Dedifferentiated amniotic fluid mesenchymal stem cell (primary cell): ENCODE measurements around the gene TMEM51.

ENCODE experiments used
- DNase-seq: peaks from one replicate; pipeline ENCODE4 v3.0.0-alpha.2; 2016; ENCODE audit errors: extremely low spot score

Gene TMEM51

GRCh38 chr1:15218287-15219279 lies 65.0 kb downstream of the TMEM51 start:
- DNase-seq, result no peak

GRCh38 chr1:15219280-15220023 lies 65.9 kb downstream of the TMEM51 start:
- no peak for DNase-seq

DNA sequence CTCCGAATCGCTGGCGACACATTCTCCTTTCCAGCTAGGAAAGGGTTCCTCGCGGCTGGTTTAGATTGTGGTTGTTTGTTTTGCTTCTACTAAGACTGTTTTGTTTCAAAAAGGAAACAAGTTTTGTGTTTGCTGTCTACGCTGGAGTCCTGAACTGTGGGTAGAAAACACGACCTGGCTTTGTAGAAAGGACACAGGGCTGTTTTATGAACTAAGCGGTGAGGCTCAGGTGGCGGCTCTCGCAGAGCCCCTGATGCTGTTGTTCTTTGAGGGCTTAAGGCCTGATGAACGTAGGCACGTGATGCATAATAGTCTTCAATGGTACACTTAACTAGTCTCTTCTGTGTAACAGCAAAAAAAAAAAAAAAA lies 66.5 kb downstream of the TMEM51 start:
- no peak for DNase-seq

DNA sequence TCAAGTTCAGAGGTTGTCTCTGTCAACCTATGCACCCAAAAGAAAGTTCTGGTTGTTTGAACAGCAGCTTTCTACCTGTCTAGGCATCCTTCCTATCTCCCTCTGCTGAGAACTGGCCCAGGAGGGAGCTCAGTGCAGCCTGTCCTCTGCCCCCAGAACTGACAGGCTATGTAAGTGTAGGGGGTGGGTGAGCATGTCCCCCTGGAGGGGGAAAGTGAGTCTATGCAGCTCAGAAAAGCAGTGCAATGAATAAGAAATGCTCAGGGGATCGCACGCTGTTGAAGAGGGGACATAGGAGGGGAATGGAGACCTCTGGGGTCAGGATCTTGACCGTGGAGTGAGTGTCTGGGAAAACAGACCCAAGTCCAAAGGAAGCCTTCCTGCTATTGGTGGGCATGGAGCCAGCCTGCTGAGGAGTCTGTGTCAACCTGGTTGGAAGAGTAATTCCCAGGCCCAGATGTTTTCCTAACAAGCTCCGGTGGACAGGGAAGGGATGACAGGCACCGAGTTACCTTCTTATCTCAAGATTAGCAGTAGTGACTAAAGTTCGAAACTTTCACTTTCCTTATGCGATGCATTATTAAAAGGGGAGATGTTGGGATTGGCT lies 67.4 kb downstream of the TMEM51 start:
- no peak for DNase-seq

DNA sequence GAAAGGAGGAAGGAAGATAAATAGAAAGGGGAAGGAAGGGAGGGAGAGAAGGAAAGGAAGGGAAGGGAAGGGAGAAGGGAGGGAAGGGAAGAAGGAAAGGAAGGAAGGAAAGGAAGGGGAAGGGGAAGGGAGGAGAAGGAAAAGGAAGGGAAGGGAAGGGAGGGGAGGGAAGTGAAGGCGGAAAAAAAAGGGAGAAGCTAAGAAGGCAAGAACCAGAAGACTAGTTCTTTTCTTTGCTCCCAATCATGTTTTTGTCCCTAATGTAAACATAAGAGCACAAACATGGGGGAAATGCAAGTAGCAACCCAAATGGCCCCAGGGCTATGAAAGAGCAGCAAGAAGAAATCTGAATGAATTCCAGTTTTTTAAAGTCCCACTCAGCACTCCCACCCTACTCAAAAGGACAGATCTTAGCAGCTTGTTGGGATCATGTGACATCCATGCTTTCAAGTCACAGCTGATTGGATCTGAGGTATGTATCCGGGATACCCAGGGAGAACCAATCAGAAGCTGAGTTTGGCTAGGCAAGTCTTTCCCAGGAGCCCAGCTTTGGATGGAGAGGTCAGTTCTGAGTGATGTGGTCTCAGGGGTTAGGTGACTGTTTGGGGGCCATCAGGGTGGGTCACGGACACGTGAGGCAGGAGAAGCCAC lies 69.2 kb downstream of the TMEM51 start:
- no peak for DNase-seq

DNA sequence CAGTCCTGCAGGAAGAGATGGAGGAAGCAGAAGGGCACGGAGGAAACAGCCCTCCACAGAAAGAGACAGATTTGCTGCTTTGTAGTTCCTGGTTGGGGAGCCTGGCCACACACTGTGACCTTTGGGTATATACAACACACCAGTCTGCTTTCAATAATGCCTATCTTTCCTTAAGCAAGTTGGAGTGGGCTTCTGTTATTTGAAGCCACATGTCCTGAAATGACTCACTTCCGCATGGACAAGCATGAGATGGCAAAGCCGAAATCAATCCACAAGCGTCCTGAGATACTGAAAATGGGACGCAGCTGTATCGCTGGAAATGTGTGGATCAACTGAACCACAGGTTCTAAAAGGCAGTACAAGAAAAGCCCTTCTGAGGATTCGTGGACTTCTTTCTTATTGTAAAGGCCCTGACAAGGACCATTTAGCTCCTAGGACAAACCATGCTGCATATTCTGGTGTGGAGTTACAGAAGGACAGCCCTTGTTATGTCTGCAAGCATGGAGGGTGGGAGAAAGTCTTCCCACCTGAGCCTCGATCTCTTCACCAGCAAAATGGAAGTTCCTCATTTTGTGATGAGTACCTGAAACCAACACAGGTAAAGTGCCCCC lies 70.8 kb downstream of the TMEM51 start:
- no peak for DNase-seq

DNA sequence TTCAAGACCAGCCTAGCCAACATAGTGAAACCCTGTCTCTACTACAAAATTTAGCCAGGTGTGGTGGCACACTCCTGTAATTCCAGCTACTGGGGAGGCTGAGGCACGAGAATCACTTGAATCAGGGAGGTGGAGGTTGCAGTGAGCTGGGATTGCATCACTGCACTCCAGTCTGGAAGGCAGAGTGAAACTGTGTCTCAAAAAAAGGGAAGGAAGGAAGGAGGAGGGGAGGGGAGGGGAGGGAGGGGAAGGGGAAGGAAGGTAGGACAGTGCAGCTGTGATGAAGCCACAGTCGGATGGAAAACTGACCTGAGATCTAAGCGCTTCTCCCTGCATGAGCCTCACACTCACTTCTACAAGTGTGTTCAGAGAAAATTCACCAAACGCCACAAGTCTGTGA lies 71.4 kb downstream of the TMEM51 start:
- no peak for DNase-seq

GRCh38 chr1:15225461-15225860 lies 71.9 kb downstream of the TMEM51 start:
- DNase-seq, result no peak

DNA sequence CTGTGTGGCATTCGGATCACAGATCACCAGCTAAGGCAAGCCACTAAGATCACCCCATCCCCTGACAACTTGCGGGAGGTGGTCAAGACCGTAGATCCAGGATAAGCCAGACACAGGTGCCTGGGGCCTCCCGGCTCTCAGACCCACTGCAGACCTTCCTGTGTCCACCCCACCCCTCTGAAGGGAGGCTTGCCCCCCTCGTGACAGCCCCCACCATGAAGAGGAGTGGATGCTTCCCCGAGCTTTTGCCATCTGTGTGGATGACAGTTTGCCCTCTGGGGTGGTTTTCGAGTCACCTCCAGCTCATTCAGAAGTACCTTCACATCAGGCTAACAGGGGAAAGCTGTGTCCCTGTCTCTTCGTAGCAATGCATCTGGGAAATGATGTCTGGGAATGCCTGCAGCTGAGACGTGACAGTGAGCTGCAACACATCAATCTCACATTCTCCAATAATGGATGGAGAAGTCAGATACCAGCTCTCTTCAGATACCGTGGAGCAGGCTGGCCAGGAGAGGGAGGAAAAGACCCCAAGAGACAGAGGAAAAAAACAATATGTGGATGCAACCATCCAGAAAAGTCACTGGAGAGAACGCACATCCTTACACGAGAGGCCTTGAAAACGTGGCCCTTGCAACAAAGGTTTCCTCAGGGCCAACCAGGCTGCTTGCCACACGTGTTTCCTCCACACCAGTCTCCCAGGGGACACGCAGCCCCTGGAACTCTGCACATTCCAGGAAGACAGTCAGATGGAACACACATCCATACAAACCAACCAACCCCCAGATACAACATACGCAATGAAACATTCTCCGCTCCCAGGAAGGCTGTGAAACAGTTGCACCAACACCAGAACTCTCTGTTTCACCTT lies 73.1 kb downstream of the TMEM51 start:
- no peak for DNase-seq

DNA sequence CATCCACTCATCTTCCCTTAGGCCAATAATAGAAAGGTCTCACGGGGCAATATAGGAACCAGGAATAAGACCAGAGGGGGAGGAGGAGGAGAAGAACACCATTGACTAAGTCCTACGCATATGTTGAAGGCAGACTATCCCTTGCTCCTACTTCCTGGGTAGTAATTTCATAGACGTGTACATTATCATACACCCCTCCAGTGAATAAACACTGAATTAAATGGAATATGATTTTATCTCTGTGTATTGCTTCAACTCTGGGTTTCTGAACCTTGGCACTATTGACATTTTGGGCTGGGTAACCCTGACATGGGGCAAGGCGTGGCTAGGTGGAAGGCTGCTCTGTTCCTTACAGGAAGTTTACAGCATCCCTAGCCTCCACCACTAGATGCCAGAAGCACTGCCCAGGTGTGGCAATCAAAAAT lies 76.2 kb downstream of the TMEM51 start:
- DNase-seq, result no peak

GRCh38 chr1:15231714-15232201 lies 78.2 kb downstream of the TMEM51 start:
- no peak for DNase-seq

DNA sequence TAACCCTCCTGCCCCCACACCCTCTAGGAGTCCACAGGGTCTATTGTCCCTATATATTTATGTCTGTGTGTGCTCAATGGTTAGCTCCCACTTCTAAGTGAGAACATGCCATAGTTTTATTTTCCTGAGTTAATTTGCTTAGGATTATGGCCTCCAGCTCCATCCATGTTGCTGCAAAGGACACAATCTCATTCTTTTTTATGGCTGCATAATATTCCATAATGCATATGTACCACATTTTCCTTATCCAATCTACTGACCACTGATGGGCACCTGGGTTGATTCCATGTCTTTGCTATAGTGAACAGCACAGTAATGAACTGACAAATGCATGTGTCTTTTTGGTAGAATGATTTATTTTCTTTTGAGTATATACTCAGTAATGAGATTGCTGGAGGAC lies 80.1 kb downstream of the TMEM51 start:
- DNase-seq, result no peak

GRCh38 chr1:15236321-15236721 lies 82.8 kb downstream of the TMEM51 start:
- DNase-seq, result no peak

- no peak for DNase-seq
Observed at GRCh38 chr1:15236746-15237145, 83.2 kb downstream of the TMEM51 start.

DNA sequence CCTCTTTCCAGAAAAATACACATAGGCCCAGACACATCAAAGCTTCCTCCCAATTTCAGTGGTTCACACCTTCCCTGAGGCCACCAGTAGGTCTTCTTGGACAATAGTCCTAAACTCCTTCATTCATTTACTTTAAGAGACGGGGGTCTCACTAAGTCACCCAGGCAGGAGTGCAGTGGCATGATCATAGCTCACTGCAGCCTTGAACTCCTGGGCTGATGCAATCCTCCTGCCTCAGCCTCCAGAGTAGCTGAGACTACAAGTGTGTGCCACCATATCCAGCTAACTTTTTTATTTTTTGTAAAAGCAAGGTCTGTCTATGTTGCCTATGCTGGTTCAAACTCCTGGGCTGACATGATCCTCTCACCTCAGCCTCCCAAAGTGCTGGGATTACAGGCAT lies 85.2 kb downstream of the TMEM51 start:
- DNase-seq, result no peak

GRCh38 chr1:15242766-15243165 lies 89.2 kb downstream of the TMEM51 start:
- no peak for DNase-seq

DNA sequence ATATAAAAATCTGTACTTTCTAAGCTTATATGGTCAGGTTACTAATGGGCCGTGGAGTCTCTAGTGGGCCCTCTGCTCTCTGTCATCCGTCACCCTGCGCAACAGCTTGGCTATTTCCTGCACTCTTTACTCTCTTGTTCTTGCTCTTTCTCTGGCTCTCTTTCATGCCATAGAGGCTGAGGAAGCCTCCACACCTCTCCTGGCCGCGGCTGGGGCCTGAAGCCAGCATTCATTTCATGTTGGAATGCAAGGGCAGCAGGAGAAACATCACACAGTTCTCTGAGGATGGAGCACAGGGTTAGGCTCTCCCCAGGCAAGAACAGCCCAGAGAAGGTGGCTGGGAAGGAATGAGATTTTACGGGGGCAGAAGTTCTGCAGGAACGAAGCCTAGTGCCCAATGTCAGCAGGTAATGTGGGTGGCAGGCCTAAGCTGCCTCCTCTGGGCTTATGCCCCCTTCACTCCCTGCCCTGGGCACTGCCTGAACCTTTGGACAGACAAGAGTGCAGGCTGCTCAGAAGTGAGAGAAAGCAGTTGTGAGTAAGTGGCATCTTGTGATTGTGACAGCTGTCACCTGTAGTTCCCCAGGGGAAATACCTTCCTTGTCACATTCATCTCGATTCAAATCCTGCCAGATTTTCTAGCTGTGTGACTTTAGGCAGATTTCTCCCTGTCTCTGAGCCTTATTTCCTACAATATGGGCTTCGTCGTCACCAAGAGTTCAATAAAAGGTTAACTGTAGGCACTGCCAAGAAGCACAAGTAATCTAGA lies 89.9 kb downstream of the TMEM51 start:
- DNase-seq, result no peak

DNA sequence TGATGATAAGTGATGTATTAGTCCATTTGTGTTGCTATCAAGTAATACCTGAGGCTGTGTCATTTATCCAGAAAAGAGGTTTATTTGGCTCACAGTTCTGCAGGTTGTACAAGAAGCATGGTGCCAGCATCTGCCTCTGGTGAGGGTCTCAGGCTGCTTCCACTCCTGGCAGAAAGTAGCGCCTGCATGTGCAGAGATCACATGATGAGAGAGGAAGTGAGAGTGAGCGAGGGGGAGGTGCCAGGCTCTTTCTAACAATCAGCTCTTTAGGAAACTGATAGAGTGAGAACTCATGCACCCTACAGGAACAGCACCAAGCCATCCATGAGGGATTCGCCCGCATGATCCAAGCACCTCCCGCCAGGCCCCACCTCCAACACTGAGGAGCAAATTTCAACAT lies 91.3 kb downstream of the TMEM51 start:
- DNase-seq, result no peak

DNA sequence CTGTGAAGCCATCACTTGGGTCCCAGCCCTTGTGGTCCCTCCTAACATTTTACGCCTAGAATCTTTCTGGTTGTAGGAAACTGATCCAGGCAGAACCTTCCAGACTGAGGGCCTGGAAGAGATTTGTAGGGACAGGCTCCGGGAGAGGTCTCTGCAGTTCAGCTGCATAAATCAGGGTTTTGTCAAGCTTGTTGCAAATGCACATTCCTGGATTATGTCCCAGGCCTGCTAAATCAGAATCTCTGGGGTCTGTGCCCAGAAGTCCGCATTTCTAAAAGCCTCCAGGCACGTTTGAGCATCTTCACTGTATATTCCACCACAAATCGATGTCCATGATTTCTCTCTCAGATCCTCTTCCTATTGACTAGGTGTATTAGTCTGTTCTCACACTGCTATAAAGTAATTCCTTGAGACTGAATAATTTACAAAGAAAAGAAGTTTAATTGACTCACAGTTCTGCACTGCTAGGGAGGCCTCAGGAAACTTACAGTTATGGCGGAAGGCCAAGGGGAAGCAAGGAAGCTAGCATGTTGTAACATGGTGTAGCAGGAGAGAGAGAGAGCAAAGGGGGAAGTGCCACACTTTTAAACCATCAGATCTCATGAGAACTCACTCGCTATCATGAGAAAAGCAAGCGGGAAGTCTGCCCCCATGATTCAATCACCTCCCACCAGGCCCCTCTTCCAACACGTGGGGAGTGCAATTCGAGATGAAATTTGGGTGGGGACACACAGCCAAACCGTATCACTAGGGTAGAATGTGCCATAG lies 92.2 kb downstream of the TMEM51 start:
- DNase-seq, result no peak
